HepG2 (cell line): ENCODE results near the gene WDFY1. TPM values are rescaled to one million over a fixed set of nuclear protein-coding genes. Genes with fewer than 3 reads are reported as not detected.

ENCODE experiments used
- CHCHD3 ChIP-seq: sonication (generic); formaldehyde crosslinking; IDR thresholded peaks from 2 replicates; pipeline ENCODE4 v1.8.0; 2022; ENCODE audit warnings: mild to moderate bottlenecking, missing genetic modification reagents, moderate library complexity
- CREBL2 ChIP-seq: sonication (generic); formaldehyde crosslinking; IDR thresholded peaks from 2 replicates; pipeline ENCODE4 v1.8.1; 2023; ENCODE audit warnings: missing genetic modification reagents, mild to moderate bottlenecking, borderline replicate concordance
- DMTF1 ChIP-seq: sonication (generic); formaldehyde crosslinking; IDR thresholded peaks from 2 replicates; pipeline ENCODE4 v1.4.0; 2020; ENCODE audit warnings: mild to moderate bottlenecking, missing genetic modification reagents
- FOSL1 ChIP-seq: sonication (generic); formaldehyde crosslinking; IDR thresholded peaks from 2 replicates; pipeline ENCODE4 v1.9.0; 2021; ENCODE audit warnings: missing genetic modification reagents, borderline replicate concordance
- MEIS1 ChIP-seq: sonication (generic); formaldehyde crosslinking; IDR thresholded peaks from 2 replicates; pipeline ENCODE4 v1.9.0; 2021; ENCODE audit warnings: mild to moderate bottlenecking, missing genetic modification reagents, moderate library complexity, borderline replicate concordance
- MXD4 ChIP-seq: IDR thresholded peaks from 2 replicates; pipeline ENCODE4 v1.6.1; 2016; ENCODE audit warnings: mild to moderate bottlenecking, missing biosample characterization, missing genetic modification reagents
- NR2F2 ChIP-seq: IDR thresholded peaks from 2 replicates; pipeline ENCODE4 v1.6.1; 2012; ENCODE audit warnings: low read depth, inconsistent platforms, borderline replicate concordance
- RORA ChIP-seq: sonication (generic); formaldehyde crosslinking; IDR thresholded peaks from 2 replicates; pipeline ENCODE4 v1.5.0; 2020; ENCODE audit warnings: mild to moderate bottlenecking, missing genetic modification reagents, moderate library complexity
- TBP ChIP-seq: sonication (generic); formaldehyde crosslinking; IDR thresholded peaks from 2 replicates; pipeline ENCODE4 v1.5.0; 2020; ENCODE audit warnings: missing genetic modification reagents
- XRCC5 ChIP-seq: fragments of 200-400 bp; formaldehyde crosslinking; optimal IDR thresholded peaks from 2 replicates; pipeline ENCODE3; 2017; ENCODE audit warnings: mild to moderate bottlenecking, low read length
- ZBTB49 ChIP-seq: sonication (generic); formaldehyde crosslinking; IDR thresholded peaks from 2 replicates; pipeline ENCODE4 v1.4.0; 2020; ENCODE audit warnings: missing genetic modification reagents, borderline replicate concordance
- ZNF24 ChIP-seq: fragments of 450-650 bp; IDR thresholded peaks from 2 replicates; pipeline ENCODE4 v1.6.1; 2017; ENCODE audit warnings: antibody characterized with exemption, mild to moderate bottlenecking
- ZNF512B ChIP-seq: sonication (generic); formaldehyde crosslinking; IDR thresholded peaks from 2 replicates; pipeline ENCODE4 v1.5.1; 2020; ENCODE audit warnings: missing genetic modification reagents, mild to moderate bottlenecking, borderline replicate concordance
- ZNF646 ChIP-seq: sonication (generic); formaldehyde crosslinking; IDR thresholded peaks from 2 replicates; pipeline ENCODE4 v1.9.0; 2021; ENCODE audit warnings: mild to moderate bottlenecking, missing genetic modification reagents
- ZNF678 ChIP-seq: sonication (generic); formaldehyde crosslinking; IDR thresholded peaks from 2 replicates; pipeline ENCODE4 v1.4.0; 2020; ENCODE audit warnings: mild to moderate bottlenecking, missing genetic modification reagents
- ZNF713 ChIP-seq: sonication (generic); formaldehyde crosslinking; IDR thresholded peaks from 2 replicates; pipeline ENCODE4 v1.4.0; 2020; ENCODE audit warnings: mild to moderate bottlenecking, missing genetic modification reagents
- polyA plus RNA-seq, 8 experiments: library from polyadenylated mRNA; depleted of rRNA in 3 of 8; stranded (reverse) in 7 of 8; unstranded in 1 of 8; fragments of >200 nt; fragmentation: Illumina TruSeq in 4 of 8; extraction: Trizol in 4 of 8; gene quantifications; 2 replicates each; pipeline versions ENCODE4 v1.2.1 to v1.2.3, GENCODE V29; 2011 to 2016; ENCODE audit warnings: low read depth in 4 of 8, missing spikeins in 1 of 8, mixed read lengths in 1 of 8; ENCODE audit not compliant: insufficient read depth in 1 of 8
- total RNA-seq, 5 experiments: library from RNA; depleted of rRNA; stranded (reverse); fragments of >200 nt; fragmentation: Illumina TruSeq; extraction: Trizol; gene quantifications; 2 replicates each; pipeline ENCODE4 v1.2.3, GENCODE V29; 2016; ENCODE audit warnings: low read depth in 1 of 5

WDFY1 gene
- total and polyA plus RNA-seq, 2 of the 13 experiments (the other 11 are each of a cell fraction or from before 2014, with no cell fraction given) = 77.0 to 78.4 TPM

- TF ChIP-seq ZNF646 (CRISPR knock-in tag) (no peak), RORA (CRISPR knock-in tag) (no peak), MEIS1 (CRISPR knock-in tag) (no peak), NR2F2 (0 out of 2 replicates have a peak, but pooled peaks have one; percentile 31), ZNF678 (no peak), CHCHD3 (CRISPR knock-in tag) (no peak), FOSL1 (CRISPR knock-in tag) (no peak), XRCC5 (no peak), ZNF24 (no peak), ZNF713 (CRISPR knock-in tag) (no peak), ZBTB49 (CRISPR knock-in tag) (no peak), TBP (no peak), CREBL2 (no peak), DMTF1 (no peak), MXD4 (CRISPR knock-in tag) (no peak), ZNF512B (no peak)
Measured at GRCh38 chr2:223972656-223973102, 27.5 kb upstream of the WDFY1 start (continued).
